AG04450 (cell line): ENCODE results near the gene PPP3R1. TPM values are rescaled to one million over a fixed set of nuclear protein-coding genes. Genes with fewer than 3 reads are reported as not detected.
"Not testable (repeated sequence)": the region's sequence is repeated elsewhere in the genome, so short reads cannot be mapped to it uniquely, and the experiment has no call there.

Experiments used
- CTCF ChIA-PET: fragments of 300-600, 350-600 bp; formaldehyde crosslinking; extraction: SDS; loops from one replicate; lab custom pipeline; 2022; ENCODE audit warnings: antibody characterized with exemption, inconsistent platforms; lab: Charles Lee
- POLR2A ChIA-PET: fragments of 350-600 bp; formaldehyde crosslinking; extraction: SDS; loops from one replicate; lab custom pipeline; 2021; ENCODE audit warnings: antibody characterized with exemption, inconsistent platforms; lab: Yijun Ruan, JAX
- DNase-seq: peaks from one replicate; pipeline ENCODE4 v3.0.0-alpha.2; 2011; ENCODE audit warnings: low read depth, low spot score
- H3K27ac ChIP-seq: one replicate; pipeline ENCODE4 v1.5.1; 2012; ENCODE audit warnings: low read depth, low read length, control low read depth
- H3K27me3 ChIP-seq: one replicate; pipeline ENCODE4 v1.6.0; 2012; ENCODE audit warnings: low read length; ENCODE audit not compliant: control insufficient read depth, insufficient read depth
- H3K4me3 ChIP-seq: 2 replicates; pipeline ENCODE4 v1.5.1; 2011; ENCODE audit warnings: mild to moderate bottlenecking, low read depth, low read length, control low read depth
- H3K9me3 ChIP-seq: 2 replicates; pipeline ENCODE4 v1.5.1; 2012; ENCODE audit warnings: low read length; ENCODE audit not compliant: control insufficient read depth, insufficient read depth
- CTCF ChIP-seq: IDR thresholded peaks from 2 replicates; pipeline ENCODE4 v1.5.1; 2011; ENCODE audit warnings: low read depth, low read length, control low read depth, inconsistent platforms
- polyA plus RNA-seq: library from polyadenylated mRNA; depleted of rRNA; stranded (reverse); fragments of >200 nt; gene quantifications from 2 replicates; pipeline ENCODE4 v1.2.3, GENCODE V29; 2011

Gene PPP3R1
- polyA plus RNA-seq, 1 experiment = 24.9 TPM

GRCh38 chr2:68176657-68177056 lies 75.7 kb downstream of the PPP3R1 start:
- TF ChIP-seq CTCF = no peak
- no peak overlapping the region for H3K27ac ChIP-seq
- ChIA-PET POLR2A (no interaction called here), CTCF (no interaction called here)
- H3K4me3 ChIP-seq = no peak overlapping the region
- no peaks in the 10 kb centered on the region for H3K27me3 ChIP-seq
- DNase-seq = no peak
- H3K9me3 ChIP-seq = no peaks in the 10 kb centered on the region

- CTCF ChIA-PET = interaction anchor here (0.7 to 1.6 kb wide), 3 partner anchors 11 to 75 kb away, joined by 3 to 6 read pairs (median 3); no protein-coding TSS in a partner anchor
- DNase-seq, H3K9me3 ChIP-seq, H3K4me3 ChIP-seq, H3K27me3 ChIP-seq, H3K27ac ChIP-seq: not testable (repeated sequence)
- POLR2A ChIA-PET = interaction anchor here (0.6 kb wide), 1 partner anchor 44 kb away, joined by 3 read pairs; no protein-coding TSS in a partner anchor
These were observed 77.1 kb downstream of the PPP3R1 start for GRCh38 chr2:68175210-68175609.

- DNase-seq = no peak
- Histone ChIP-seq H3K9me3 (no peaks in the 10 kb centered on the region), H3K4me3 (no peak overlapping the region), H3K27me3 (no peaks in the 10 kb centered on the region), H3K27ac (no peak overlapping the region)
- ChIA-PET POLR2A (no interaction called here), CTCF (interaction anchor here (1.2 kb wide), 1 partner anchor 51 kb away, joined by 3 read pairs; no protein-coding TSS in a partner anchor)
- no peak for TF ChIP-seq CTCF
These were observed 79.2 kb downstream of the PPP3R1 start for GRCh38 chr2:68172990-68173700.

GRCh38 chr2:68172521-68172920 lies 79.8 kb downstream of the PPP3R1 start:
- no peak overlapping the region for H3K27ac ChIP-seq
- no peaks in the 10 kb centered on the region for H3K27me3 ChIP-seq
- no peak overlapping the region for H3K4me3 ChIP-seq
- no peak for TF ChIP-seq CTCF
- no peaks in the 10 kb centered on the region for H3K9me3 ChIP-seq
- ChIA-PET POLR2A (no interaction called here), CTCF (interaction anchor here (1.2 kb wide), 1 partner anchor 51 kb away, joined by 3 read pairs; no protein-coding TSS in a partner anchor)
- DNase-seq = no peak

- no peak for TF ChIP-seq CTCF
- ChIA-PET POLR2A (no interaction called here), CTCF (interaction anchor here (1.2 kb wide), 1 partner anchor 50 kb away, joined by 3 read pairs; no protein-coding TSS in a partner anchor)
- Histone ChIP-seq H3K9me3 (no peaks in the 10 kb centered on the region), H3K27ac (no peak overlapping the region), H3K4me3 (no peak overlapping the region), H3K27me3 (no peaks in the 10 kb centered on the region)
- DNase-seq = no peak
These were observed 80.6 kb downstream of the PPP3R1 start for GRCh38 chr2:68171684-68172083.
